Effector memory CD4-positive, alpha-beta T cell (primary cell): ENCODE measurements around the gene GMCL1.
A peak's percentile ranks its signal among the peaks of the same experiment; 100 is the strongest.
"Not testable (repeated sequence)": the region's sequence is repeated elsewhere in the genome, so short reads cannot be mapped to it uniquely, and the experiment has no call there.

Experiments
- DNase-seq, 3 donors: peaks; one replicate each; pipeline ENCODE4 v3.0.0-alpha.2; 2020
- H3K27ac ChIP-seq: 2 replicates; pipeline ENCODE4 v1.7.0; 2013; ENCODE audit warnings: mild to moderate bottlenecking, low read length, moderate library complexity; ENCODE audit not compliant: insufficient read depth, poor library complexity, severe bottlenecking
- H3K27me3 ChIP-seq: replicated peaks from 2 replicates; pipeline ENCODE4 v1.7.0; 2013; ENCODE audit warnings: mild to moderate bottlenecking, low read length; ENCODE audit not compliant: insufficient read depth, control insufficient read depth, poor library complexity, severe bottlenecking
- H3K36me3 ChIP-seq: 2 replicates; pipeline ENCODE4 v1.7.0; 2013; ENCODE audit warnings: mild to moderate bottlenecking, low read length, moderate library complexity; ENCODE audit not compliant: control insufficient read depth, insufficient read depth
- H3K4me1 ChIP-seq: 2 replicates; pipeline ENCODE4 v1.7.0; 2013; ENCODE audit warnings: low read length, mild to moderate bottlenecking; ENCODE audit not compliant: control insufficient read depth, insufficient read depth, poor library complexity, severe bottlenecking
- H3K4me3 ChIP-seq: 2 replicates; pipeline ENCODE4 v1.7.0; 2013; ENCODE audit warnings: low read length, low read depth, mild to moderate bottlenecking; ENCODE audit not compliant: insufficient read depth, poor library complexity, severe bottlenecking
- H3K9me3 ChIP-seq: 2 replicates; pipeline ENCODE4 v1.7.0; 2013; ENCODE audit warnings: mild to moderate bottlenecking, low read length, moderate library complexity; ENCODE audit not compliant: control insufficient read depth

GMCL1 gene

DNA sequence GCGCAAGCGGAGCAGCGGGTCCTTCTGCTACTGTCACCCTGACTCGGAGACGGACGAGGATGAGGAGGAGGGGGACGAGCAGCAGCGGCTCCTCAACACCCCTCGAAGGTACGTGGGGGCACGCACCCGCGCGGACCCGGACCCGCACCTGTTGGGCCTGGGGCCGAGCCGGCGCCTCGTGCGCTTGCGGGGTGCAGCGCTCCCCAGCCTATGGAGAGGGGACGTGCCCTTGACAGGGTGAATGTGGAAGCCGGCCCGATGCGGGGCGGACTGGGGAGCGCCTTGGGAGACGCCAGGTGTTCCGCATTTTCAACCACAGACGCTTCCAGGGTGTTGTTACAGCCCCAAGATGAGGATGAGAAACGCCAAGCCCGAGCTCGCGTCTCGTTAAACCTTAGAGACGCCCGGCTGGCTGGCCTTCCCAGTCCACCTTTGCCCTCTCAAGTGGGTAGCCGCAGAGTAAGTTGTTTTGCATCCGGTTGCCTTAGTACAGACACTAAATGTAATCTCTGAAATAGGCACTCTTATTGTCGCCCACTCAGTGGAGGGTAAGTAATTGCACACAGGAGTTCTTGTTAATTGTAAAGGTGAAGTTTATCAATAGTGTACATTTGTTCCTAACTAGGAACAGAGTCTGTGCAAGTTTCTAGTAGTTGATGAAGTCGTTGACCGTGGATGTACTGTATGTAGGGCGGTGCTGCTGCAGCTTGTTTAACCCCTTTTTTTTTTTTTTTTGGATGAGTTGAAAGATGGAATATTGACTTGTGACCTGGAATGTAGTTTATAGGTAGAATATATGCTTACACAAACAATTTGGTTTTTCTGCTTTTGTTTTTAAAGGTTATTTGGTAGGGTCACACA, 815 bp downstream of the GMCL1 start:
- peak overlapping the region; percentile 87 for H3K4me3 ChIP-seq
- peak overlapping the region; percentile 76 for H3K27ac ChIP-seq
- H3K9me3 ChIP-seq, result no peaks in the 10 kb centered on the region
- no peaks in the 10 kb centered on the region for H3K36me3 ChIP-seq
- H3K4me1 ChIP-seq, result peaks cover 16% of the 10 kb centered on the region
- peak; percentile 14 to 23 (median 18) for DNase-seq
- H3K27me3 ChIP-seq, result no peaks in the 10 kb centered on the region

GRCh38 chr2:69830906-69831241, 1.4 kb downstream of the GMCL1 start:
- not testable (repeated sequence) for H3K27ac ChIP-seq, DNase-seq
- peaks cover 16% of the 10 kb centered on the region for H3K4me1 ChIP-seq

GRCh38 chr2:69831354-69831905, 2.0 kb downstream of the GMCL1 start:
- H3K4me1 ChIP-seq, result peaks cover 16% of the 10 kb centered on the region
- H3K36me3 ChIP-seq, result no peaks in the 10 kb centered on the region
- DNase-seq, result no peak
- no peak overlapping the region for H3K27ac ChIP-seq
- no peaks in the 10 kb centered on the region for H3K9me3 ChIP-seq
- no peak overlapping the region for H3K4me3 ChIP-seq
- H3K27me3 ChIP-seq, result no peaks in the 10 kb centered on the region

More at GRCh38 chr2:69830906-69831241, 1.4 kb downstream of the GMCL1 start:
- H3K27me3 ChIP-seq, H3K36me3 ChIP-seq, H3K9me3 ChIP-seq: not testable (repeated sequence)
- H3K4me3 ChIP-seq, result peak overlapping the region; percentile 87

DNA sequence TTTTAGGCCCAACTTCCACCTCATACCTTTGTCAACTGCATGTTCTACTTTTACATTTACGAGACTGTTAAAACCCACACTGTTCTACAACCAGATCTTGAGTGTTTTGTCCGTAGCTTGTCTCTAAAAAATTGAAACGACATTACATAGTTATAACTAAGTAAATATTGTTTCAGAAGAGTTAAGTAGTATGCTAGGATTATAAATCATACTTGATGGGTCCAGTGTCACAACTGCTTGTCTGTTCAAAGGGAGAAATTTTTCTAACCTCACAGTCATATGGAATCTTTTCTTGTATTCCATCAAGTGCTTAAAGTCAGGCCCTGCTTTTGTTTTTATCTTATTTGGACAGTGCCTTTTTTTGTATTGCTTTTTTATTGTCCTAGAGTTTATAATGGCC, 4.3 kb downstream of the GMCL1 start:
- Histone ChIP-seq H3K27ac (no peak overlapping the region), H3K4me3 (no peak overlapping the region), H3K9me3 (no peaks in the 10 kb centered on the region), H3K27me3 (no peaks in the 10 kb centered on the region), H3K4me1 (peaks cover 16% of the 10 kb centered on the region), H3K36me3 (peaks cover 9% of the 10 kb centered on the region)
- DNase-seq, result no peak

GRCh38 chr2:69835666-69836065, 6.2 kb downstream of the GMCL1 start:
- Histone ChIP-seq H3K4me3 (no peak overlapping the region), H3K27ac (no peak overlapping the region), H3K27me3 (no peaks in the 10 kb centered on the region), H3K36me3 (peaks cover 21% of the 10 kb centered on the region), H3K4me1 (peaks cover 9% of the 10 kb centered on the region), H3K9me3 (no peaks in the 10 kb centered on the region)
- DNase-seq, result no peak

- H3K9me3 ChIP-seq, result no peaks in the 10 kb centered on the region
- no peak overlapping the region for H3K4me3 ChIP-seq
- H3K36me3 ChIP-seq, result peaks cover 23% of the 10 kb centered on the region
- no peaks in the 10 kb centered on the region for H3K27me3 ChIP-seq
- H3K4me1 ChIP-seq, result peaks cover 4% of the 10 kb centered on the region
- DNase-seq, result no peak
- H3K27ac ChIP-seq, result no peak overlapping the region
These were observed 6.9 kb downstream of the GMCL1 start for GRCh38 chr2:69836316-69836715.

DNA sequence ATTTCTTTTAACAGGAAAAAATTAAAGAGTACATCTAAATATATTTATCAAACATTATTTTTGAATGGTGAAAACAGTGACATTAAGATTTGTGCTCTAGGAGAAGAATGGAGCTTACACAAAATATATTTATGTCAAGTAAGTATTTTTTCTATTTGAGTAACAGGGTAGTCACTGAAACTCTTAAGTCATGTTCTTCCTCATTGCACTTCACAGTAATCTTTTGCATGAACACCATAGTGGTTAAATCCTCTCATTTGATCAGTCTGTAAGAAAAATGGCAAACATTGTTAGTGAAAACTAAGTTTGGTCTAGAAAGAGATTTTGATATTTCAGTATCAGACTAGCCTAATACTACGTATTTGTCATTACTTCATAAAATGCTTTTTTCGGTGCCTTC, 8.1 kb downstream of the GMCL1 start:
- no peak overlapping the region for H3K27ac ChIP-seq
- H3K9me3 ChIP-seq, result no peaks in the 10 kb centered on the region
- DNase-seq, result no peak

DNA sequence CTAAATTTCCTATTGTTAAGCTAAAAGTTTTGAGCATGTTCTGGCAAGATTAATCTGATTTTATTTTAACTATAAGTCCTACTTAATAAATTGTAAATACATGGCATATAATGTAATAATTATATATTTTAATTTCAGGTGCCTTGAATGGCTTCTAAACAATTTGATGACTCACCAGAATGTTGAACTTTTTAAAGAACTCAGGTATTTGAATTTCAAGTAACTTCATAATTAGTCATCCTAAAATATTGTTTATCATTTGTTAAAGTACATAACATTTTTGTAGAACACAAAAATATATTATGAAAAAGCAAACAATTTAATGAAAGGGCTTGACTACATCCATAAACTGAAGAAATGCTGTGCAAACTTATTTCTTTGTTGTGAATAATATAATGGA, 14.5 kb downstream of the GMCL1 start:
- no peak for DNase-seq
- Histone ChIP-seq H3K4me3 (no peak overlapping the region), H3K27me3 (no peaks in the 10 kb centered on the region), H3K27ac (no peak overlapping the region), H3K9me3 (no peaks in the 10 kb centered on the region), H3K4me1 (no peaks in the 10 kb centered on the region), H3K36me3 (peaks cover 35% of the 10 kb centered on the region)

More for the DNA sequence above, 8.1 kb downstream of the GMCL1 start:
- H3K27me3 ChIP-seq, result no peaks in the 10 kb centered on the region
- no peak overlapping the region for H3K4me3 ChIP-seq
- H3K4me1 ChIP-seq, result no peaks in the 10 kb centered on the region
- H3K36me3 ChIP-seq, result peaks cover 23% of the 10 kb centered on the region

GRCh38 chr2:69844560-69844959, 15.1 kb downstream of the GMCL1 start:
- no peak overlapping the region for H3K27ac ChIP-seq
- peaks cover 34% of the 10 kb centered on the region for H3K36me3 ChIP-seq

More at GRCh38 chr2:69844560-69844959, 15.1 kb downstream of the GMCL1 start:
- Histone ChIP-seq H3K4me1 (no peaks in the 10 kb centered on the region), H3K4me3 (no peak overlapping the region), H3K27me3 (no peaks in the 10 kb centered on the region), H3K9me3 (no peaks in the 10 kb centered on the region)
- no peak for DNase-seq
